GM12865 (cell line): ENCODE measurements around the gene MYOM3.

ENCODE experiments used
- DNase-seq: peaks from one replicate; pipeline ENCODE4 v3.0.0; 2010; ENCODE audit warnings: low read depth
- H3K4me3 ChIP-seq: 2 replicates; pipeline ENCODE4 v1.5.1; 2011; ENCODE audit warnings: mild to moderate bottlenecking, low read depth, low read length, control low read depth
- TF ChIP-seq, protein P1 (sequence below): IDR thresholded peaks from 2 replicates; pipeline ENCODE4 v1.5.1; 2011; ENCODE audit warnings: low read length, control low read depth, low read depth, inconsistent platforms; ENCODE audit not compliant: insufficient read depth; ENCODE audit errors: missing control alignments

Gene MYOM3

DNA sequence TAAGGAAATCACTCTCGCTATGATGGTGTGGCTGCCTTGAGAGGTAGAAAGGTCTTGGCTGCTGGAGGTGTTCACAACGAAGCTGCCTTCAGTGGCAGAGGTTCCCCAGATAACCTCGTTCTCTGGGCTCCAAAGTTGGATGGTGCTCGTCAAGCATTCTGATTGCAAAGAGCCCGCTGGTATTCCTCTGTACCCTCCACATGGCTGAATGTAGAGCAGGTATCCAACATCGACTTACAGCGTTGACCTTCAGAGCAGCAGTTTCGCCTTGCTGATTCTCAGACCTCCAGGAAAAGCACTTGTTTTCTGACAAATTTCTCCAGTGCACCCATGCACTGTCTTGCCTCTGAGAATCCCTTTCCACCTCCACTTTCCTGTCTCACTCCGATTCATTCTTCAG is 35.3 kb upstream of the MYOM3 start:
- H3K4me3 ChIP-seq: no peak overlapping the region
- TF ChIP-seq, protein P1, sequence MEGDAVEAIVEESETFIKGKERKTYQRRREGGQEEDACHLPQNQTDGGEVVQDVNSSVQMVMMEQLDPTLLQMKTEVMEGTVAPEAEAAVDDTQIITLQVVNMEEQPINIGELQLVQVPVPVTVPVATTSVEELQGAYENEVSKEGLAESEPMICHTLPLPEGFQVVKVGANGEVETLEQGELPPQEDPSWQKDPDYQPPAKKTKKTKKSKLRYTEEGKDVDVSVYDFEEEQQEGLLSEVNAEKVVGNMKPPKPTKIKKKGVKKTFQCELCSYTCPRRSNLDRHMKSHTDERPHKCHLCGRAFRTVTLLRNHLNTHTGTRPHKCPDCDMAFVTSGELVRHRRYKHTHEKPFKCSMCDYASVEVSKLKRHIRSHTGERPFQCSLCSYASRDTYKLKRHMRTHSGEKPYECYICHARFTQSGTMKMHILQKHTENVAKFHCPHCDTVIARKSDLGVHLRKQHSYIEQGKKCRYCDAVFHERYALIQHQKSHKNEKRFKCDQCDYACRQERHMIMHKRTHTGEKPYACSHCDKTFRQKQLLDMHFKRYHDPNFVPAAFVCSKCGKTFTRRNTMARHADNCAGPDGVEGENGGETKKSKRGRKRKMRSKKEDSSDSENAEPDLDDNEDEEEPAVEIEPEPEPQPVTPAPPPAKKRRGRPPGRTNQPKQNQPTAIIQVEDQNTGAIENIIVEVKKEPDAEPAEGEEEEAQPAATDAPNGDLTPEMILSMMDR: no peak
- no peak for DNase-seq

DNA sequence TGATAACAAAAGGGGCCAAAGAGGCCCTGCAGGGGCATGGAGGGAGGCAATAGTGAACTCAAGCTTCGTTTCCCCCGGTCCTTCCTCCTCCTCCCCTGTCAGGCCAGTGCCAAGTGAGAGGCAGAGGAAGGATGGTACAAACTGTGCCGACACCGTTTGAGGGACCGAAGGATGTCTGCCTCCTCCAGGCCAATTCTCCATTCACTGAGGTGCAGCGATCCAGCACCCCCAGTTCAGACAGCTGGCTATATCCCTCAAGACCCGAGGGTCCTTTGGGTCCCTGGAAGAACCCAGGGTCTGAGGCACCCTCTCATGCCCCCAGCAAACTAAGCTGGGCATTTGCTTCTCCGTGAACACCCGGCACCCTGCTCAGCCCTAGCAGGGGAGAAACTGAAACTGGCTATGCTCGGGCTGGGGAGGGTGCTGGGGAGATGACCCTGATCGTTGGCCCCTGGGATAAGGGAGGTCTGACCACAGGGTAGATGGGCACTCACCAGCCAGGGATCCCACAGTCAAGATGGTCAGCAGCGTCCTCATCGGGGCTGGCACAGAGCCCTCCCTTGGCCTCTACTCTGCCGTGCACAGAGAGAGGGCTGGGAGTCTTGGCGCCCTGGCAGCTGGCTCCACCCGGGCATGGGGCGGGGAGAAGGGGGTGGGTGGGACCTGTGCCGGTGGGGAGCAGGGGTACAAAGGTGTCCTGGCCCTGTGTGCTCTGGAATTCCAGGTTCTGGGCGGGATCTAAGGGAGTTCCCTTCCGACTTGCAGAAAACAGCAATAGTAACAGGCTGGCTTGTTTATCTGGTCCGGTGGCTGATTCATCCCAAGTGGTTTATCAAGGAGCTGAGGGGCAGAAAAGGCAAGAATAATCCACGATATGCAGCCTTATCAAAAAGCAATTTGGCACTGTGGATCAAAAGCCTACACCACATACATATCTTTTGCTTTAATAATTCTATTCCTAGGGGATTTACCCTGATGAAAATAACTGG is 30.9 kb upstream of the MYOM3 start, which contains the start of gene IL22RA1:
Gene IL22RA1 (minus strand): TSS at position 595 of the 989 bp plus-strand sequence. CDS start 58 bp downstream, at position 537.
- TF ChIP-seq, protein P1: no peak
- H3K4me3 ChIP-seq: no peak within 1 kb of the TSS
- DNase-seq: no peak

DNA sequence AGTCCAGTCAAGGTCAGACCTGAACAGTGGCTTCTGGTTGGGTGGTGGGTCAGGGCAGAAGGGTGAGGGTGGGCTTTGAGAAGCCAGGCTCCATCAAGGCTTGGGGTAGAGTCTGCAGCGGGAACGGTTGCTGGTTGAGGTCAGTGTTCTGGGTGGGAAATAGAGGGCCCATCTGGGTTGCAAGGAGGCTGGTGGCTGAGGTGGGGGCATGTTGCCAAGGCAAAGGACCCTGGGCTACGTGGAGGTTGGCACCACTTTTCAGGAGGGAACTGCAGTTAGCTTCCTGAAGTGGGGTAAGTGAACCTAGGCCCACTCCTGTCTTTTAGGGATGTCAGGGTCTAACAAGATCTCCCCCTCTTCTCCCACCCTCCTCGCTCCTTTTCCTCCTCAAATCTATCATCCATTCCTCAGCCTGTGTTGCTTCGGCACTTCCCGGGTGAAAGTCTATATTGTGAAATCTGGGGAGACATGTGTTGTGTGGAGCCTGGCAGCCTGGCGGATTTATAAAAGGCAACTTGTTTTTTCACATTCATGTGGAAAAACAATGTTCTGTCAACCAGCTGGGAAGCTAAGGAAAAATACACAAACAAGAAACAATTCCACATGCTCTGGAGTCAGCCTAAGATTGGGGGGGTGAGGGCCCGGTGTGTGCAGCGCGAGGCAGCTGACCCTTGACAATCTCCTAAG is 29.5 kb upstream of the MYOM3 start:
- TF ChIP-seq, protein P1: no peak
- DNase-seq: no peak
- H3K4me3 ChIP-seq: no peak overlapping the region

DNA sequence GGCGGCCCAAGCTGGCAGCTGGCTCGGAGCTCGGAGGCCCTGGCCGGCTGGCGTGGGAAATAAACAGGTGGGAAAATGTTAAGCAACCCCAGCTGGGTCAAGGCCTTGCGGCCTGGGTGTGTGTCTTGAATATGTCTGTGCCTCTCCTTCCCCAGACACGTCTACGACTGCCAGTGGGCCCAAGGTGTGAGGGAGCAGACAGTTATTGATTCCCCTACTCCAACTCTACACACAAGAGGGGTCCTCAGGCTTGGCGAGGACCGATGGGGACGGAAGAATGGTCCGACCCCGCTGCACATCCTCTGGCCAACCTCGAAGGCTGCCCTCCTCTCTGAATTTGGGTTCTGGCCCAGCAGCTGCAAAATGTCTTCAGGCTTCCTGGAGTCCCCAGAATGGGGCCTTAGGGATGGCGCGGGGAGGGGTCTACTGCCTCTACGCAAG is 28.8 kb upstream of the MYOM3 start:
- TF ChIP-seq, protein P1: no peak
- H3K4me3 ChIP-seq: no peak overlapping the region
- DNase-seq: no peak

DNA sequence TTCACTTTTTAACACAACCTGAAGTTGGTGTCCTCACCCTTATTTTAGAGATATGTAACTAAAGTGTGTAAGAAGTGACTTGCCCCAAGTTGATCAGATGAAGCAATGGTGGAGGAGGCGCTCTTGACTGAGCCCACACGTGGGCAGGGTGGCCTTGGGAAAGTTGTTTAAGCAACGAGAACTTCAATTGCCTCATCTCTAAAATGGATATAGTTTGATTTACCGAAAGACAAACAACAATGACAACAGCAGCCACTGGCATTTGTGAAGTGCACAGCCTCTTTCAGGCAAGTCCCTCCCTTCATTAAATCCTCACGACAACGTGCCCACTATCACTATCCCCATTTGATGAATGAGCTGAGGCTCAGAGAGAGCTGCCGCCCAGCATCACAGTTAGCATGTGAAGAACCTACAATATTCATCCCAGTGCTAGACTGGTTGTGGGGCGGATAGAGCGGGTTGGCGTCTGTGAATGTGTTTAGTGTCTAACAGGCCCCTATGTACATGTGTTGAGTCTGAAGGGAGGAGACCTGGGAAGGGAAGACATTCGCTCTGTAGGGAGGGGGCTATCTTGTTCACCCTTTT is 28.0 kb upstream of the MYOM3 start:
- H3K4me3 ChIP-seq: no peak overlapping the region
- TF ChIP-seq, protein P1: no peak
- DNase-seq: no peak

DNA sequence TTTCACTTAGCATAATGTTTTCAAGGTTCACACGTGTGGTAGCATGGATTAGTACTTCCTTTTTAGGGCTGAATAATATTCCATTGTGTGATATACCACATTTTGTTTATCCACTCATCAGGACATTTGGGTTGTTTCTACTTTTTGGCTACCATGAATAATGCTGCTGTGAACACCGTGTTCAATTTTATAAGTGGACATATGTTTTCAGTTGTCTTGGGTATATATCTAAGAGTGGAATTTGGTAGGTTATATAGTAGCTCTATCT is 27.2 kb upstream of the MYOM3 start:
- TF ChIP-seq, protein P1: no peak
- no peak for DNase-seq
- no peak overlapping the region for H3K4me3 ChIP-seq
